A549 (cell line): ENCODE results near the gene GPRC6A. TPM values are rescaled to one million over a fixed set of nuclear protein-coding genes. Genes with fewer than 3 reads are reported as not detected.

Experiments
- ATAC-seq, 2 experiments: fragments of 200-7000 bp in 1 of 2; fragments of >200 bp in 1 of 2; cut with Nextera tagmentation in 1 of 2; cut with Tn5 transposase in 1 of 2; 3 replicates each; pipeline versions ENCODE4 v1.8.0 to v1.9.1; 2018 to 2020; ENCODE audit warnings: mild to moderate bottlenecking in 1 of 2, moderate library complexity in 1 of 2
- CTCF ChIA-PET: fragments of 300-600 bp; sonication (Branson Sonifier 250); formaldehyde crosslinking; extraction: SDS; loops from one replicate; lab custom pipeline; 2021; ENCODE audit warnings: antibody characterized with exemption, inconsistent platforms; lab: Yijun Ruan, JAX
- POLR2A ChIA-PET: fragments of 350-600 bp; formaldehyde crosslinking; extraction: SDS; loops from one replicate; lab custom pipeline; 2021; ENCODE audit warnings: antibody characterized with exemption, inconsistent platforms; lab: Yijun Ruan, JAX
- DNase-seq, 2 experiments: peaks; one replicate each; pipeline versions ENCODE4 v3.0.0 to v3.0.0-alpha.2; 2011 to 2016; ENCODE audit warnings: low read depth in 1 of 2, low spot score in 1 of 2
- FAIRE-seq: peaks from 2 replicates; lab custom pipeline; 2011; peaks lifted over from hg19 to GRCh38; lab: Jason Lieb, UNC
- H3K27ac ChIP-seq, 2 experiments: fragments of >200 bp; sonication (Bioruptor Twin); formaldehyde crosslinking; 3 replicates each; pipeline ENCODE4 v1.5.1; 2016 to 2017
- H3K4me1 ChIP-seq: fragments of >200 bp; sonication (Bioruptor Twin); formaldehyde crosslinking; 3 replicates; pipeline ENCODE4 v1.6.1; 2016
- H3K4me2 ChIP-seq: fragments of >200 bp; sonication (Bioruptor Twin); formaldehyde crosslinking; 3 replicates; pipeline ENCODE4 v1.6.1; 2016
- H3K4me3 ChIP-seq: fragments of >200 bp; sonication (Bioruptor Twin); formaldehyde crosslinking; 3 replicates; pipeline ENCODE4 v1.5.1; 2016
- H3K9me3 ChIP-seq: fragments of >200 bp; sonication (Bioruptor Twin); formaldehyde crosslinking; 3 replicates; pipeline ENCODE4 v1.6.1; 2016
- BHLHE40 ChIP-seq: IDR thresholded peaks from 2 replicates; pipeline ENCODE4 v1.6.1; 2012; ENCODE audit warnings: low read depth, low read length, inconsistent platforms
- CBX2 ChIP-seq: fragments of 200-600 bp; sonication (generic); IDR thresholded peaks from 2 replicates; pipeline ENCODE4 v1.6.1; 2016; ENCODE audit warnings: low read depth, mild to moderate bottlenecking, borderline replicate concordance
- CBX8 ChIP-seq: fragments of 200-600 bp; sonication (generic); IDR thresholded peaks from 2 replicates; pipeline ENCODE4 v1.6.1; 2016
- CEBPB ChIP-seq, 2 experiments: fragments of >200 bp in 1 of 2; sonication (Bioruptor Twin) in 1 of 2; formaldehyde crosslinking in 1 of 2; IDR thresholded peaks; 2 replicates each; pipeline ENCODE4 v1.6.1; 2012 to 2016
- CHD2 ChIP-seq: fragments of 150-350 bp; IDR thresholded peaks from 2 replicates; pipeline ENCODE4 v1.6.1; 2014; ENCODE audit warnings: low read length; ENCODE audit not compliant: partially characterized antibody
- EHMT2 ChIP-seq: fragments of 200-600 bp; sonication (generic); IDR thresholded peaks from 2 replicates; pipeline ENCODE4 v1.6.1; 2016; ENCODE audit warnings: antibody characterized with exemption, low read depth, mild to moderate bottlenecking, moderate library complexity
- EP300 ChIP-seq, 2 experiments: fragments of >200 bp; sonication (Bioruptor Twin); formaldehyde crosslinking; IDR thresholded peaks; 2 replicates in 1 of 2; 3 replicates in 1 of 2; pipeline ENCODE4 v1.6.1; 2016 to 2017
- ESRRA ChIP-seq: fragments of 150-350 bp; IDR thresholded peaks from 2 replicates; pipeline ENCODE4 v1.6.1; 2014; ENCODE audit warnings: mild to moderate bottlenecking, low read length, borderline replicate concordance
- FOSB ChIP-seq: fragments of 250-450 bp; sonication (Bioruptor Pico); IDR thresholded peaks from 2 replicates; pipeline ENCODE4 v1.5.0; 2020; ENCODE audit warnings: mild to moderate bottlenecking, moderate library complexity
- FOSL2 ChIP-seq, 2 experiments: fragments of 450-650 bp in 1 of 2; fragments of >200 bp in 1 of 2; sonication (Bioruptor Twin) in 1 of 2; formaldehyde crosslinking; IDR thresholded peaks; 2 replicates each; pipeline versions ENCODE4 v1.5.0 to v1.6.1; 2016 to 2020; ENCODE audit warnings: mild to moderate bottlenecking in 1 of 2, moderate library complexity in 1 of 2
- FOXS1 ChIP-seq: fragments of 250-450 bp; sonication (Bioruptor Pico); IDR thresholded peaks from 2 replicates; pipeline ENCODE4 v1.5.0; 2020; ENCODE audit warnings: mild to moderate bottlenecking, moderate library complexity
- GATA3 ChIP-seq: IDR thresholded peaks from 2 replicates; pipeline ENCODE4 v1.6.1; 2012; ENCODE audit warnings: borderline replicate concordance
- HDAC2 ChIP-seq: fragments of 200-600 bp; sonication (generic); IDR thresholded peaks from 2 replicates; pipeline ENCODE4 v1.6.1; 2016
- HOXA7 ChIP-seq: fragments of 250-450 bp; sonication (Bioruptor Pico); IDR thresholded peaks from 2 replicates; pipeline ENCODE4 v1.5.0; 2020; ENCODE audit warnings: mild to moderate bottlenecking, moderate library complexity
- HOXB13 ChIP-seq: fragments of 250-450 bp; sonication (Bioruptor Pico); IDR thresholded peaks from 2 replicates; pipeline ENCODE4 v1.5.0; 2020; ENCODE audit warnings: low read depth, mild to moderate bottlenecking, moderate library complexity
- KDM5A ChIP-seq: fragments of 200-600 bp; sonication (generic); IDR thresholded peaks from 2 replicates; pipeline ENCODE4 v1.6.1; 2016; ENCODE audit warnings: antibody characterized with exemption, mild to moderate bottlenecking
- MAX ChIP-seq: IDR thresholded peaks from 2 replicates; pipeline ENCODE4 v1.6.1; 2012
- MAZ ChIP-seq: fragments of 150-350 bp; IDR thresholded peaks from 2 replicates; pipeline ENCODE4 v1.6.1; 2014; ENCODE audit warnings: antibody characterized with exemption, low read depth, low read length, borderline replicate concordance
- NFE2L2 ChIP-seq: fragments of 150-350 bp; conservative IDR thresholded peaks from 2 replicates; pipeline ENCODE4 v1.6.1; 2014; ENCODE audit warnings: low read length
- NPAS2 ChIP-seq: fragments of 250-450 bp; sonication (Bioruptor Pico); IDR thresholded peaks from 2 replicates; pipeline ENCODE4 v1.8.0; 2022; ENCODE audit warnings: mild to moderate bottlenecking, moderate library complexity, borderline replicate concordance
- PBX3 ChIP-seq: IDR thresholded peaks from 2 replicates; pipeline ENCODE4 v1.6.1; 2012
- POLR2AphosphoS2 ChIP-seq: conservative IDR thresholded peaks from 2 replicates; pipeline ENCODE4 v1.6.1; 2012; ENCODE audit warnings: low read length, improper control_type of control experiment, inconsistent platforms
- REST ChIP-seq: fragments of 200-600 bp; sonication (generic); IDR thresholded peaks from 2 replicates; pipeline ENCODE4 v1.6.1; 2016; ENCODE audit warnings: antibody characterized with exemption, mild to moderate bottlenecking, moderate library complexity
- RNF2 ChIP-seq: fragments of 200-600 bp; sonication (generic); IDR thresholded peaks from 2 replicates; pipeline ENCODE4 v1.6.1; 2016; ENCODE audit warnings: low read depth, mild to moderate bottlenecking, antibody characterized with exemption, moderate library complexity, borderline replicate concordance
- ZFP36 ChIP-seq: fragments of 450-650 bp; IDR thresholded peaks from 2 replicates; pipeline ENCODE4 v1.6.1; 2014; ENCODE audit warnings: borderline replicate concordance; ENCODE audit not compliant: partially characterized antibody
- ZNF302 ChIP-seq: fragments of 250-450 bp; sonication (Bioruptor Pico); IDR thresholded peaks from 2 replicates; pipeline ENCODE4 v1.9.0; 2021; ENCODE audit warnings: inconsistent platforms, mild to moderate bottlenecking, moderate library complexity
- WGBS: methylation state at CpG from one replicate; pipeline ENCODE4 v1.1.6; 2017; ENCODE audit errors: missing lambda C conversion rate; 5-methylcytosine and 5-hydroxymethylcytosine counted together
- polyA plus RNA-seq, 4 experiments: library from polyadenylated mRNA; depleted of rRNA in 3 of 4; stranded (reverse); fragments of >200 nt; fragmentation: RNase III in 1 of 4; extraction: RNeasy Plus Mini Kit Qiagen cat#74134 plus additional on column Dnase treatment in 1 of 4; gene quantifications; 2 replicates in 3 of 4; 3 replicates in 1 of 4; pipeline ENCODE4 v1.2.3, GENCODE V29; 2011 to 2017
- TF ChIP-seq, protein P1 (sequence below): fragments of 450-650 bp; IDR thresholded peaks from 2 replicates; pipeline ENCODE4 v1.6.1; 2014; ENCODE audit warnings: antibody characterized with exemption

Gene GPRC6A
- polyA plus RNA-seq, 2 of the 4 experiments (the other 2 are of a cell fraction), result not detected

GRCh38 chr6:116876635-116877611 is 48.0 kb upstream of the GPRC6A start, which contains the start of gene RFX6:
RFX6 (plus strand) TSS chr6:116877242; CDS start chr6:116877276, 34 bp downstream.
- no peaks in the 10 kb centered on the region; the same call in 2 of the 3 replicates for H3K4me1 ChIP-seq
- TF ChIP-seq, protein P1, sequence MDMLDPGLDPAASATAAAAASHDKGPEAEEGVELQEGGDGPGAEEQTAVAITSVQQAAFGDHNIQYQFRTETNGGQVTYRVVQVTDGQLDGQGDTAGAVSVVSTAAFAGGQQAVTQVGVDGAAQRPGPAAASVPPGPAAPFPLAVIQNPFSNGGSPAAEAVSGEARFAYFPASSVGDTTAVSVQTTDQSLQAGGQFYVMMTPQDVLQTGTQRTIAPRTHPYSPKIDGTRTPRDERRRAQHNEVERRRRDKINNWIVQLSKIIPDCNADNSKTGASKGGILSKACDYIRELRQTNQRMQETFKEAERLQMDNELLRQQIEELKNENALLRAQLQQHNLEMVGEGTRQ, result no peak
- TF ChIP-seq RNF2 (no peak), CBX2 (no peak), HOXB13 (CRISPR knock-in tag) (no peak), ZFP36 (no peak), MAZ (no peak), ZNF302 (no peak), CEBPB (IDR thresholded peaks at IDR 0.05) (no peak), FOSL2 (IDR thresholded peaks at IDR 0.05) (no peak), FOSL2 (CRISPR knock-in tag; IDR thresholded peaks at IDR 0.05) (no peak), NFE2L2 (no peak), EHMT2 (no peak), BHLHE40 (no peak), CBX8 (no peak), POLR2AphosphoS2 (no peak), PBX3 (no peak), GATA3 (no peak), MAX (no peak), FOXS1 (CRISPR knock-in tag) (no peak), ESRRA (no peak), CHD2 (no peak)
- H3K27ac ChIP-seq, result no peak within 1 kb of the TSS
- ChIA-PET POLR2A (no interaction called here), CTCF (no interaction called here)
- FAIRE-seq (no peak), DNase-seq (peak in 1 of 2 experiments; percentile 1), ATAC-seq (peak; percentile 59 to 83)
- H3K4me3 ChIP-seq, result peak within 1 kb of the TSS; percentile 46
- H3K9me3 ChIP-seq, result no peaks in the 10 kb centered on the region
- 6% methylated on average over 27 of the region's 73 CpGs for WGBS
- peak within 1 kb of the TSS; percentile 89 for H3K4me2 ChIP-seq

GRCh38 chr6:116876107-116876506 is 47.2 kb upstream of the GPRC6A start:
- POLR2A ChIA-PET, result no interaction called here
- TF ChIP-seq BHLHE40 (no peak), FOSB (CRISPR knock-in tag) (no peak), HOXB13 (CRISPR knock-in tag) (no peak), HOXA7 (no peak), REST (no peak), NPAS2 (no peak), EP300 (IDR thresholded peaks at IDR 0.05) (no peak), ESRRA (no peak), PBX3 (no peak), FOXS1 (CRISPR knock-in tag) (no peak), HDAC2 (no peak), MAZ (no peak), KDM5A (no peak)
- TF ChIP-seq, protein P1, result no peak

More at GRCh38 chr6:116876107-116876506, 47.2 kb upstream of the GPRC6A start:
- no peak overlapping the region; the same call in 2 of the 3 replicates for H3K4me3 ChIP-seq
- H3K4me2 ChIP-seq, result peak overlapping the region; percentile 89; the same call in 1 of the 3 replicates
- H3K9me3 ChIP-seq, result no peaks in the 10 kb centered on the region
- H3K4me1 ChIP-seq, result no peaks in the 10 kb centered on the region; the same call in 2 of the 3 replicates
- ATAC-seq (no peak; a peak in 1 of 6 replicates), DNase-seq (no peak), FAIRE-seq (no peak)
- CTCF ChIA-PET, result interaction anchor here (0.6 kb wide), 1 partner anchor 405 kb away, joined by 3 read pairs; no protein-coding TSS in a partner anchor
- no peak overlapping the region for H3K27ac ChIP-seq
- WGBS, result 73% methylated on average over 8 of the region's 8 CpGs
